Measurements from ENCODE around the gene DCAF11.

GRCh38 chr14:24164518-24164991 lies 50.0 kb downstream of the DCAF11 start:
- TF ChIP-seq CTCF (IDR thresholded peaks at IDR 0.05; ENCODE audit: low read depth, low read length): no peak
- TF ChIP-seq EZH2phosphoT487 (IDR thresholded peaks at IDR 0.05; ENCODE audit: low read depth): no peak

Data from OCI-LY3 (cell line).